ENCODE measurements around the gene MCHR1. TPM values are rescaled to one million over a fixed set of nuclear protein-coding genes. Genes with fewer than 3 reads are reported as not detected.
"Not testable (repeated sequence)": the region's sequence is repeated elsewhere in the genome, so short reads cannot be mapped to it uniquely, and the experiment has no call there.

MCHR1 gene
- polyA plus RNA-seq, 3 donors from 2014 or later, result not detected

GRCh38 chr22:40645579-40646197, 33.6 kb upstream of the MCHR1 start:
- peaks cover 0 to 3% (median 2%) of the 10 kb centered on the region in 3 donors for H3K27me3 Mint-ChIP-seq (ENCODE audit: low read depth in 3 of 3)
- H3K4me3 Mint-ChIP-seq, result no peak overlapping the region
- no peaks in the 10 kb centered on the region for H3K9me3 Mint-ChIP-seq
- H3K36me3 Mint-ChIP-seq, result no peaks in the 10 kb centered on the region
- no peak for DNase-seq
- no peak overlapping the region for H3K27ac Mint-ChIP-seq
- H3K4me1 Mint-ChIP-seq, result peaks cover 4 to 7% of the 10 kb centered on the region in 2 donors

GRCh38 chr22:40648386-40648785, 30.9 kb upstream of the MCHR1 start:
- Mint-ChIP-seq H3K4me1 (peaks cover 4 to 7% of the 10 kb centered on the region in 2 donors), H3K4me3 (no peak overlapping the region), H3K27ac (no peak overlapping the region)

GRCh38 chr22:40651057-40651456, 28.2 kb upstream of the MCHR1 start:
- H3K27me3 Mint-ChIP-seq (ENCODE audit: low read depth in 3 of 3), result peaks cover 0 to 4% (median 0%) of the 10 kb centered on the region in 3 donors
- no peaks in the 10 kb centered on the region for H3K9me3 Mint-ChIP-seq
- no peak for DNase-seq
- peak overlapping the region in 1 of 5 donors; percentile 45 for H3K4me3 Mint-ChIP-seq
- H3K27ac Mint-ChIP-seq, result peak overlapping the region in 3 of 6 donors; percentile 67 to 94 (median 71)
- H3K36me3 Mint-ChIP-seq, result no peaks in the 10 kb centered on the region
- H3K4me1 Mint-ChIP-seq, result peaks cover 3 to 4% of the 10 kb centered on the region in 2 donors

More at GRCh38 chr22:40648386-40648785, 30.9 kb upstream of the MCHR1 start:
- DNase-seq, result no peak
- peaks cover 0 to 2% (median 1%) of the 10 kb centered on the region in 3 donors for H3K27me3 Mint-ChIP-seq (ENCODE audit: low read depth in 3 of 3)
- no peaks in the 10 kb centered on the region for H3K9me3 Mint-ChIP-seq
- H3K36me3 Mint-ChIP-seq, result no peaks in the 10 kb centered on the region

- H3K27me3 Mint-ChIP-seq (ENCODE audit: low read depth in 3 of 3), result peaks cover 0 to 4% (median 0%) of the 10 kb centered on the region in 3 donors
- H3K4me1 Mint-ChIP-seq, result no peaks in the 10 kb centered on the region
- no peaks in the 10 kb centered on the region for H3K36me3 Mint-ChIP-seq
- DNase-seq, result peak; percentile 41 to 83 (median 48)
- peak overlapping the region; percentile 65 to 87 (median 72) for H3K4me3 Mint-ChIP-seq
- peak overlapping the region; percentile 67 to 96 (median 77) for H3K27ac Mint-ChIP-seq
- H3K9me3 Mint-ChIP-seq, result no peaks in the 10 kb centered on the region
These were observed 27.5 kb upstream of the MCHR1 start for GRCh38 chr22:40651563-40652501.

GRCh38 chr22:40653361-40653760, 25.9 kb upstream of the MCHR1 start:
- Mint-ChIP-seq H3K4me1 (no peaks in the 10 kb centered on the region), H3K4me3 (no peak overlapping the region)

GRCh38 chr22:40654522-40655167, 24.6 kb upstream of the MCHR1 start:
- Mint-ChIP-seq H3K36me3 (no peaks in the 10 kb centered on the region), H3K4me1 (no peaks in the 10 kb centered on the region), H3K27ac (no peak overlapping the region), H3K4me3 (no peak overlapping the region), H3K27me3 (ENCODE audit: low read depth in 3 of 3) (peaks cover 2 to 5% (median 4%) of the 10 kb centered on the region in 3 donors), H3K9me3 (no peaks in the 10 kb centered on the region)
- DNase-seq, result no peak

More at GRCh38 chr22:40653361-40653760, 25.9 kb upstream of the MCHR1 start:
- no peak for DNase-seq
- no peaks in the 10 kb centered on the region for H3K36me3 Mint-ChIP-seq
- H3K27me3 Mint-ChIP-seq (ENCODE audit: low read depth in 3 of 3), result peaks cover 0 to 4% (median 3%) of the 10 kb centered on the region in 3 donors
- H3K9me3 Mint-ChIP-seq, result no peaks in the 10 kb centered on the region
- peak overlapping the region in 1 of 6 donors; percentile 40 for H3K27ac Mint-ChIP-seq

- not testable (repeated sequence) for H3K27ac Mint-ChIP-seq; H3K36me3 Mint-ChIP-seq; H3K4me1 Mint-ChIP-seq; H3K27me3 Mint-ChIP-seq (ENCODE audit: low read depth in 3 of 3); H3K4me3 Mint-ChIP-seq; DNase-seq; H3K9me3 Mint-ChIP-seq
These were observed 23.3 kb upstream of the MCHR1 start for GRCh38 chr22:40655941-40656340.

GRCh38 chr22:40656651-40657050, 22.6 kb upstream of the MCHR1 start:
- not testable (repeated sequence) for H3K4me1 Mint-ChIP-seq; H3K27me3 Mint-ChIP-seq (ENCODE audit: low read depth in 3 of 3); H3K27ac Mint-ChIP-seq; DNase-seq; H3K4me3 Mint-ChIP-seq; H3K9me3 Mint-ChIP-seq; H3K36me3 Mint-ChIP-seq

- no peaks in the 10 kb centered on the region for H3K4me1 Mint-ChIP-seq
- no peak for DNase-seq
- H3K27ac Mint-ChIP-seq, result no peak overlapping the region
- H3K36me3 Mint-ChIP-seq, result no peaks in the 10 kb centered on the region
- H3K4me3 Mint-ChIP-seq, result no peak overlapping the region
- no peaks in the 10 kb centered on the region for H3K9me3 Mint-ChIP-seq
- H3K27me3 Mint-ChIP-seq (ENCODE audit: low read depth in 3 of 3), result peaks cover 4 to 5% (median 4%) of the 10 kb centered on the region in 3 donors
These were observed 20.1 kb upstream of the MCHR1 start for GRCh38 chr22:40659166-40659565.

GRCh38 chr22:40660730-40661129, 18.6 kb upstream of the MCHR1 start:
- H3K4me3 Mint-ChIP-seq, result no peak overlapping the region
- no peaks in the 10 kb centered on the region for H3K4me1 Mint-ChIP-seq
- H3K9me3 Mint-ChIP-seq, result no peaks in the 10 kb centered on the region
- no peak for DNase-seq
- peaks cover 4 to 8% (median 7%) of the 10 kb centered on the region in 3 donors for H3K27me3 Mint-ChIP-seq (ENCODE audit: low read depth in 3 of 3)
- no peak overlapping the region for H3K27ac Mint-ChIP-seq
- H3K36me3 Mint-ChIP-seq, result no peaks in the 10 kb centered on the region

- no peak overlapping the region for H3K4me3 Mint-ChIP-seq
- H3K27ac Mint-ChIP-seq, result no peak overlapping the region
- no peaks in the 10 kb centered on the region for H3K36me3 Mint-ChIP-seq
- no peaks in the 10 kb centered on the region for H3K9me3 Mint-ChIP-seq
- H3K27me3 Mint-ChIP-seq (ENCODE audit: low read depth in 3 of 3), result peaks cover 4 to 8% (median 7%) of the 10 kb centered on the region in 3 donors
- DNase-seq, result no peak
- no peaks in the 10 kb centered on the region for H3K4me1 Mint-ChIP-seq
These were observed 17.6 kb upstream of the MCHR1 start for GRCh38 chr22:40661671-40662070.

- Mint-ChIP-seq H3K36me3 (no peaks in the 10 kb centered on the region), H3K9me3 (no peaks in the 10 kb centered on the region), H3K4me3 (no peak overlapping the region), H3K4me1 (no peaks in the 10 kb centered on the region), H3K27ac (no peak overlapping the region), H3K27me3 (ENCODE audit: low read depth in 3 of 3) (peaks cover 8 to 9% (median 8%) of the 10 kb centered on the region in 3 donors)
- no peak for DNase-seq
These were observed 14.0 kb upstream of the MCHR1 start for GRCh38 chr22:40665312-40665711.

- no peak for DNase-seq
- Mint-ChIP-seq H3K27me3 (ENCODE audit: low read depth in 3 of 3) (peaks cover 6 to 8% (median 8%) of the 10 kb centered on the region in 3 donors), H3K36me3 (no peaks in the 10 kb centered on the region), H3K4me1 (no peaks in the 10 kb centered on the region), H3K27ac (no peak overlapping the region), H3K4me3 (no peak overlapping the region), H3K9me3 (no peaks in the 10 kb centered on the region)
These were observed 13.0 kb upstream of the MCHR1 start for GRCh38 chr22:40666151-40666848.
